ENCODE data around the gene KAT2B.
A peak's percentile ranks its signal among the peaks of the same experiment; 100 is the strongest.

KAT2B gene

DNA sequence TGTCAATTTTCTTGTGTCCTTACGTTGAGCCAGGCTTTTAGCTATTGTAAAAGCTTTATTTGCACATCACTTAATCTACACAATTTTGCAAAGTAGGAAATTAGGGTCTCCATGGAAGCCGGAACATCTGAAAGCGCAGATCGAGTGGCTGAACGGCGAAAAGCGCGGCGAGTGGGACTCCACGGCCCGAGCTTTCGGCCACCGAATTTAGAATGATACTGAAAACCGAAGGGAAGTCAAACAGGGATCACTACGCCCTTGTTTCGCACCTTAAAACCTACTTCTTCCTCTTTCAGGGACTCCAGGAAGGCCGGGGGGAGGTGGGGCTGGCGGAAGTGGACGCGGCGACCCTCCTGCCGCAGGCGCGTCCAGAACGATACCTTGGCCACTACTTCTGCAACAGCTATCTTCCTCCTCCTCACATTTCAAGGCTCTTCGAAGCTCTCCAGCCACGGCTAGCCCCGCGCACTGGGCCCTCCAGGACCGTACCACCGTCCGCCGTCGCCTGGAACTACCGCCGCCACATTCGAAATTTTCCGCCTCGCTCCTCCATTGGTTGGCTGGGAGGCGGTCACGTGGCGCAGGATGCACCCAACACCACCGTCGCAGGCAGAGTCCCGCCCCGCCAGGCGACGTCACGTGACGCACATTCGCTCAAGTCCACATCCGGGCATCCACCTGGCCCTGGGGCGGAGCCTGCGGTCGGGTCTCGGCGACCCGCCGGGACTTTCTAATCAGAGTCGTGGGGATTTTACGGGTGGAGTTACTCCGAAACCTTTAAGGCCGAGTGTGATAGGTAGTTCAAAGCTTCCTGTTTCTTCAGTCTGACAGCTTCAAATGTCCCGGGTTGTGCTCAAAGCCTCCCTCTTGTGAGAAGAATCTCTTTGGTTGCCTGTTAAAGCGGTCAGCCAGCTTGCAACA lies 145.7 kb downstream of the KAT2B start, which contains the start of gene SGO1:
Gene SGO1, minus strand, starts transcription at position 528 of the 921 bp plus-strand sequence. CDS start 2,179 bp downstream, outside the sequence.
- H3K4me3 ChIP-seq (ENCODE audit: control insufficient read depth, low read depth, low read length): peak within 1 kb of the TSS; percentile 98
- TF ChIP-seq, protein P1, sequence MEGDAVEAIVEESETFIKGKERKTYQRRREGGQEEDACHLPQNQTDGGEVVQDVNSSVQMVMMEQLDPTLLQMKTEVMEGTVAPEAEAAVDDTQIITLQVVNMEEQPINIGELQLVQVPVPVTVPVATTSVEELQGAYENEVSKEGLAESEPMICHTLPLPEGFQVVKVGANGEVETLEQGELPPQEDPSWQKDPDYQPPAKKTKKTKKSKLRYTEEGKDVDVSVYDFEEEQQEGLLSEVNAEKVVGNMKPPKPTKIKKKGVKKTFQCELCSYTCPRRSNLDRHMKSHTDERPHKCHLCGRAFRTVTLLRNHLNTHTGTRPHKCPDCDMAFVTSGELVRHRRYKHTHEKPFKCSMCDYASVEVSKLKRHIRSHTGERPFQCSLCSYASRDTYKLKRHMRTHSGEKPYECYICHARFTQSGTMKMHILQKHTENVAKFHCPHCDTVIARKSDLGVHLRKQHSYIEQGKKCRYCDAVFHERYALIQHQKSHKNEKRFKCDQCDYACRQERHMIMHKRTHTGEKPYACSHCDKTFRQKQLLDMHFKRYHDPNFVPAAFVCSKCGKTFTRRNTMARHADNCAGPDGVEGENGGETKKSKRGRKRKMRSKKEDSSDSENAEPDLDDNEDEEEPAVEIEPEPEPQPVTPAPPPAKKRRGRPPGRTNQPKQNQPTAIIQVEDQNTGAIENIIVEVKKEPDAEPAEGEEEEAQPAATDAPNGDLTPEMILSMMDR (IDR thresholded peaks at IDR 0.05; ENCODE audit: control insufficient read depth, insufficient read depth, low read depth, low read length, missing control alignments): no peak
- DNase-seq (ENCODE audit: low read depth): peak; percentile 80

DNA sequence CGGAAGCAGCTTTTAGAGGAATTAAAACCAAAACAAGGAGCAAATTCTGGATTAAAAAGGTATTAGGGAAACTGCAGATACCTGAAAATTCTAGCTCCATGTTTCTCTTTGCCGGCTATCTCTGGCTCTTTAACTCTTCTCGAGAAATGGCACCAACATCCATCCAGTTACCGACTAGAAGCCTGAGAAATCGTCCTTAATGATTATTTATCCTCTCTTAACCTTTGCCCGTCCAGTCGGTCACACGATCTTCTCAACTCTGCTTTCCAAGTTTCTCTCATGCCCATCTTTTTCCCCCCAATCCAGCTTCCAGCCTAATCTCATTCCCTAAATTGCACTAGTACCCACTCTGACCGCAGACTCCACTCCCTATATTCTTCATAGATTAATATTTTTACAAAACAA lies 146.4 kb downstream of the KAT2B start:
- TF ChIP-seq, protein P1 (IDR thresholded peaks at IDR 0.05; ENCODE audit: control insufficient read depth, insufficient read depth, low read depth, low read length, missing control alignments): no peak
- H3K4me3 ChIP-seq (ENCODE audit: control insufficient read depth, low read depth, low read length): peak overlapping the region; percentile 98
- DNase-seq (ENCODE audit: low read depth): no peak

DNA sequence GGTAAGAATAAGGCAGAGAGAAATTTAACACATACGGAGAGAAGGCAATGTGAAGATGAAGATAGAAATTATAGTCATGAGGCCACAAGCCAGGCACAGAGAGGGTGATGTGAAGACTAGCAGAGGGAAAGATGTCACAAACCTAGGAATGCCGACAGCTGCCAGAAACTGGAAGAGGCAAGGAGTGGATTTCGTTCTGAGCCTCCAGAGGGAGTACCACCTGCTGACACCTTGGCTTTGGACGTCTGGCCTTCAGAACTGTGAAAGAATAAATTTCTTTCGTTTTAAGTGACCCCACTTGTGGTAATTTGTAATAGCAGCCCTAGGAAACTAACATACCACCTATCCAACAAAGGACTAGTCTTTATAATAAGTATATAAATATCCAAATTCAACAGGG lies 150.7 kb downstream of the KAT2B start:
- no peak overlapping the region for H3K4me3 ChIP-seq (ENCODE audit: control insufficient read depth, low read depth, low read length)
- TF ChIP-seq, protein P1 (IDR thresholded peaks at IDR 0.05; ENCODE audit: control insufficient read depth, insufficient read depth, low read depth, low read length, missing control alignments): no peak
- no peak for DNase-seq (ENCODE audit: low read depth)

DNA sequence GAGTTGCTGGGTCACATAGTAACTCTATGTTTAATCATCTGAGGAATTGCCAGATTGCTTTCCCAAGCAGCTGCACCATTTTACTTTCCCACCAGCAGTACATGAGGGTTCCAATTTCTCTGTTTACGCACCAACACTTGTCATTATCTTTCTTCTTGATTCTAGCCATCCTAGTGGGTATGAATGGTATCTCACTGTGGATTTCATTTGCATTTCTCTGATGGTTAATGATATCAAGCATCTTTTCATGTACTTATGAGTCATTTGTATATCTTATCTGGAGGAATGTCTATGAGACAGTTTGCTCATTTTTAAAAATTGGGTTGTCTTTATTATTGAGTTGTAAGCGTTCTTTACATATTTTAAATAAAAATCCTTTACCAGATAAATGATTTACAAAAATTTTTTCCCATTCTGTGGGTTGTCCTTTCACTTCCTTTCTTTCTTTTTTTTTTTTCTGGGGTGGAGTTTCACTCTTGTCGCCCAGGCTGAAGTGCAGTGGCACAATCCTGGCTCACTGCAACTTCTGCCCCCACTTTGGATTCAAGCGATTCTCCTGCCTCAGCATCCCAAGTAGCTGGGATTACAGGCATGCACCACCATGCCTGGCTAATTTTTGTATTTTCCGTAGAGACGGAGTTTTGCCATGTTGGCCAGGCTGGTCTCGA lies 154.7 kb downstream of the KAT2B start:
- no peak for DNase-seq (ENCODE audit: low read depth)
- TF ChIP-seq, protein P1 (IDR thresholded peaks at IDR 0.05; ENCODE audit: control insufficient read depth, insufficient read depth, low read depth, low read length, missing control alignments): no peak
- no peak overlapping the region for H3K4me3 ChIP-seq (ENCODE audit: control insufficient read depth, low read depth, low read length)

DNA sequence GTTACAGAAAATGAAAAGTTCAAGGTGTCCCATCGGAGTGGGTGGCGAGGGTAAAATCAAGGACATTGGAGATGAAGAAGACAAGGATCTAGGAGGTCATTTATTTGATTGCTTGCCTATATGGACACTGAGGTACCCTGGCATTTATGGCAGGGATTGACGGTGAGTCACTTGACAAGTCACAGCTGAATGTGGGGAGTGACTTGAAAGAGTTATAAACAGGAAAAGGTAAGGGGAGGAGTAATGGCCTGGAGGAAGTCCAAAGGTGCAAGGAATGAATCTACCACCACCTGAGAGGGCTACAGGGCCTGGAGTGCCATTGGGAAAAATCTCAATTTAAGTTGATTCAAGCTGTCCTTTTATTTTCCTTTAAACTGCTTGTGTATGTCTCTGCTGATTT lies 157.5 kb downstream of the KAT2B start:
- no peak for DNase-seq (ENCODE audit: low read depth)
- no peak overlapping the region for H3K4me3 ChIP-seq (ENCODE audit: control insufficient read depth, low read depth, low read length)
- TF ChIP-seq, protein P1 (IDR thresholded peaks at IDR 0.05; ENCODE audit: control insufficient read depth, insufficient read depth, low read depth, low read length, missing control alignments): no peak

DNA sequence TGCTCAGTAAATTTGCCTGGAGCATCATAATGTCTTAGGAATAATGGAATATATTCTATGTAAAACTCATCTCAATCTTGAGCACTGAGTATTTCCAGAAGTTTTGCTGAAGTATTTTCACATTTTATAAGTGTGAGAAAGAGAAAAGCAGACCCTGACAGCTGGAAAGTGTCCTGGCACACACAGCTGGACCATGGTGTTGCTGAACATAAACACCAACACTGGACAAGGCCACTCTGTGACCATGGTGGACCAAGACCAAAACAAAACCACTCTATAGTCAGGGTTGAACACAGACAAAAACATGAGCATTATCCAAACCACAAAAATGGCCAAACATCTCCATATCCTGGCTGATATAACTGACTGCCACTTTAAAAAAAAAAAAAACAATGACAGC lies 160.9 kb downstream of the KAT2B start:
- H3K4me3 ChIP-seq (ENCODE audit: control insufficient read depth, low read depth, low read length): no peak overlapping the region
- TF ChIP-seq, protein P1 (IDR thresholded peaks at IDR 0.05; ENCODE audit: control insufficient read depth, insufficient read depth, low read depth, low read length, missing control alignments): no peak
- no peak for DNase-seq (ENCODE audit: low read depth)

Data from AG09309 (cell line).